GM12878 (cell line): ENCODE measurements around the gene C1orf21. TPM values are rescaled to one million over a fixed set of nuclear protein-coding genes. Genes with fewer than 3 reads are reported as not detected.

Experiments used
- ATAC-seq: fragments of 200-7000 bp; cut with Tn5 transposase; 3 replicates; pipeline ENCODE4 v1.9.1; 2020; ENCODE audit warnings: mild to moderate bottlenecking, moderate library complexity
- BruUV-seq: library from RNA; stranded (reverse); fragments of 400-500 nt; replicated peaks from 2 replicates; lab custom pipeline; 2021; lab: Mats Ljungman, UMichigan
- CTCF ChIA-PET: fragments of 300-600 bp; sonication (Branson Sonifier 250); formaldehyde crosslinking; extraction: SDS; loops from one replicate; lab custom pipeline; 2021; ENCODE audit warnings: inconsistent platforms; lab: Yijun Ruan, JAX
- POLR2A ChIA-PET: fragments of 350-600 bp; formaldehyde crosslinking; extraction: SDS; loops from one replicate; lab custom pipeline; 2021; ENCODE audit warnings: inconsistent platforms; lab: Charles Lee
- RAD21 ChIA-PET: fragments of 300-600 bp; sonication (Branson Sonifier 250); formaldehyde crosslinking; loops from one replicate; lab custom pipeline; 2023; ENCODE audit warnings: antibody characterized with exemption; ENCODE audit not compliant: unreplicated experiment; lab: Charles Lee
- SMC1A ChIA-PET: fragments of 300-600 bp; sonication (Branson Sonifier 250); formaldehyde crosslinking; loops from one replicate; lab custom pipeline; 2023; ENCODE audit not compliant: unreplicated experiment, uncharacterized antibody; lab: Charles Lee
- DNase-seq: peaks from one replicate; pipeline ENCODE4 v3.0.0-alpha.2; 2011; ENCODE audit warnings: low read depth, low spot score
- FAIRE-seq: peaks from 3 replicates; lab custom pipeline; 2011; peaks lifted over from hg19 to GRCh38; lab: Jason Lieb, UNC
- H2AFZ ChIP-seq: 2 replicates; pipeline ENCODE4 v1.6.0; 2011; ENCODE audit warnings: low read depth, low read length, control low read depth; ENCODE audit not compliant: control insufficient read depth
- H3K27ac ChIP-seq: 2 replicates; pipeline ENCODE4 v1.5.1; 2011; ENCODE audit warnings: control low read depth; ENCODE audit not compliant: control insufficient read depth, insufficient read depth
- H3K27me3 ChIP-seq, 2 experiments: replicated peaks in 1 of 2; 2 replicates each; pipeline versions ENCODE4 v1.6.0 to v1.6.1; 2011; ENCODE audit warnings: low read length in 1 of 2; ENCODE audit not compliant: control insufficient read depth in 2 of 2, insufficient read depth in 2 of 2
- H3K36me3 ChIP-seq, 2 experiments: 2 replicates each; pipeline ENCODE4 v1.5.1; 2011; ENCODE audit warnings: low read length in 1 of 2; ENCODE audit not compliant: control insufficient read depth in 2 of 2, insufficient read depth in 2 of 2
- H3K4me1 ChIP-seq: 2 replicates; pipeline ENCODE4 v1.6.1; 2011; ENCODE audit warnings: mild to moderate bottlenecking, low read length, moderate library complexity, mixed read lengths; ENCODE audit not compliant: control insufficient read depth, insufficient read depth
- H3K4me2 ChIP-seq: 2 replicates; pipeline ENCODE4 v1.6.0; 2011; ENCODE audit warnings: control low read depth; ENCODE audit not compliant: control insufficient read depth, insufficient read depth
- H3K4me3 ChIP-seq: fragments of 200-600 bp; sonication (generic); 2 replicates; pipeline ENCODE4 v1.5.1; 2016
- H3K79me2 ChIP-seq: 2 replicates; pipeline ENCODE4 v1.6.0; 2011; ENCODE audit warnings: low read length; ENCODE audit not compliant: control insufficient read depth, insufficient read depth
- H3K9ac ChIP-seq: 2 replicates; pipeline ENCODE4 v1.8.0; 2011; ENCODE audit warnings: low read length, control low read depth, mixed read lengths; ENCODE audit not compliant: control insufficient read depth, insufficient read depth
- H3K9me3 ChIP-seq: replicated peaks from 3 replicates; pipeline ENCODE4 v1.5.1; 2011; ENCODE audit warnings: mild to moderate bottlenecking, low read length; ENCODE audit not compliant: control insufficient read depth, insufficient read depth
- H4K20me1 ChIP-seq: 2 replicates; pipeline ENCODE4 v1.6.0; 2011; ENCODE audit not compliant: control insufficient read depth, insufficient read depth
- IKZF1 ChIP-seq: fragments of 450-650 bp; conservative IDR thresholded peaks from 2 replicates; pipeline ENCODE4 v1.6.1; 2017; ENCODE audit warnings: antibody characterized with exemption, mild to moderate bottlenecking
- MYB ChIP-seq: fragments of 150-350 bp; IDR thresholded peaks from 2 replicates; pipeline ENCODE4 v1.6.1; 2014; ENCODE audit warnings: mild to moderate bottlenecking, low read depth, low read length, borderline replicate concordance
- NBN ChIP-seq: fragments of 450-650 bp; IDR thresholded peaks from 2 replicates; pipeline ENCODE4 v1.6.1; 2016
- NR2C1 ChIP-seq: fragments of 450-650 bp; IDR thresholded peaks from 2 replicates; pipeline ENCODE4 v1.6.1; 2017; ENCODE audit warnings: antibody characterized with exemption, mild to moderate bottlenecking, moderate library complexity
- ZNF207 ChIP-seq: fragments of 450-650 bp; IDR thresholded peaks from 2 replicates; pipeline ENCODE4 v1.6.1; 2014; ENCODE audit warnings: antibody characterized with exemption, mild to moderate bottlenecking, borderline replicate concordance
- WGBS: methylation state at CpG from one replicate; pipeline ENCODE4 v1.1.6; 2016; ENCODE audit warnings: low lambda C conversion rate; ENCODE audit not compliant: insufficient replicate concordance, insufficient coverage; ENCODE audit errors: missing lambda C conversion rate; 5-methylcytosine and 5-hydroxymethylcytosine counted together
- in situ Hi-C: fragments of 300-500 bp; cut with MboI; formaldehyde crosslinking; loops from 9 replicates; pipeline ENCODE4 v1.14.3; 2018; ENCODE audit warnings: mixed read lengths
- intact Hi-C: fragments of 100-400 bp; cut with micrococcal nuclease; formaldehyde crosslinking; loops from one replicate; pipeline ENCODE4 v1.14.2; 2022; ENCODE audit not compliant: unreplicated experiment
- polyA plus RNA-seq, 11 experiments: library from polyadenylated mRNA; depleted of rRNA in 4 of 11; unstranded in 6 of 11; stranded (reverse) in 5 of 11; fragments of >200 nt; fragmentation: Nextera tagmentation in 4 of 11; fragmentation: Illumina TruSeq in 1 of 11; extraction: Ambion mirVana in 4 of 11; extraction: Trizol in 1 of 11; gene quantifications; 1 replicate in 1 of 11; 2 replicates in 10 of 11; pipeline versions ENCODE4 v1.2.1 to v1.2.3, GENCODE V29; 2011 to 2016; ENCODE audit warnings: inconsistent platforms in 2 of 11, missing spikeins in 2 of 11, low read depth in 1 of 11
- total RNA-seq, 4 experiments: library from RNA; depleted of rRNA in 3 of 4; stranded (reverse); fragments of >200 nt in 3 of 4; fragmentation: Illumina TruSeq in 1 of 4; extraction: Trizol in 1 of 4; gene quantifications; 2 replicates each; pipeline versions ENCODE4 v1.2.1 to v1.2.3, GENCODE V29; 2013 to 2021
- TF ChIP-seq, protein P1 (sequence below): IDR thresholded peaks from 2 replicates; pipeline ENCODE4 v1.6.1; 2012; ENCODE audit warnings: low read depth, low read length, improper control_type of control experiment
- TF ChIP-seq, protein P2 (sequence below): fragments of 450-650 bp; IDR thresholded peaks from 2 replicates; pipeline ENCODE4 v1.6.1; 2017; ENCODE audit warnings: borderline replicate concordance
- TF ChIP-seq, protein P3 (sequence below): fragments of 450-650 bp; IDR thresholded peaks from 2 replicates; pipeline ENCODE4 v1.6.1; 2017; ENCODE audit warnings: mild to moderate bottlenecking, moderate library complexity
- TF ChIP-seq, protein P4 (sequence below): fragments of 150-350 bp; IDR thresholded peaks from 2 replicates; pipeline ENCODE4 v1.6.1; 2016; ENCODE audit warnings: low read depth, low read length

The C1orf21 gene
- total and polyA plus RNA-seq, 10 of the 15 experiments (the other 5 are each of a cell fraction or from before 2014, with no cell fraction given), result 0.03 to 1.6 (median 0.17) TPM; not detected in 3

DNA sequence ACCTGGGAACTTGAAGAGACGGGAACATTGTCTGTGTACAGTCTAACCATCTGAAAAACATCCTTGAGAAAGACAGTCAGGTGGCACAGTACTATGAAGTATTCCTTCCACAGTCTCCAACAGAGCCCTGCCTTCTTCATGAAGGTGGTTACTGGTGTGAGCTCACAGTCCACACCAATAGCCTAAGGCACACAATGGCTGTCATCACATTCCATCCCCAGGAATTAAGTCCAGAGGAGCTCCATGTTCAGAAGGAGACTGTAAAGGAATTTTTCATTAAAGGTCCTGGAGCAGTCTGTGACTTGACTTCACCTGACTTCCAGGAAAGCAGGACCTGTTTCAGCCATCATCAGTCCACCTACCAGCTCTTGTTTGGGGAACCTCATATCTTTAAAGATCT, 180.2 kb downstream of the C1orf21 start:
- no peak overlapping the region for H2AFZ ChIP-seq
- no peaks in the 10 kb centered on the region for H3K79me2 ChIP-seq
- ChIA-PET SMC1A (interaction anchor here (1.0 kb wide), 1 partner anchor 480 kb away, joined by 3 read pairs; no protein-coding TSS in a partner anchor), RAD21 (interaction anchor here (0.7 kb wide), 1 partner anchor 160 kb away, joined by 3 read pairs; no protein-coding TSS in a partner anchor), POLR2A (no interaction called here), CTCF (no interaction called here)
- ATAC-seq, result no peak
- intact Hi-C loops (loop anchor here (5.0 kb wide), 1 partner anchor 490 kb away; no protein-coding TSS in a partner anchor), in situ Hi-C loops (no loop called here)
- H3K9me3 ChIP-seq, result no peaks in the 10 kb centered on the region
- H3K27me3 ChIP-seq, result no peaks in the 10 kb centered on the region; a peak in 2 of 4 replicates
- H3K4me1 ChIP-seq, result 0 out of 2 replicates have a peak, but pooled peaks cover 5% of the 10 kb centered on the region
- no peak overlapping the region for H3K9ac ChIP-seq
- H3K27ac ChIP-seq, result no peak overlapping the region
- BruUV-seq, result no TSS peak
- H3K36me3 ChIP-seq, result no peaks in the 10 kb centered on the region
- TF ChIP-seq MYB, result no peak
- TF ChIP-seq, protein P1, sequence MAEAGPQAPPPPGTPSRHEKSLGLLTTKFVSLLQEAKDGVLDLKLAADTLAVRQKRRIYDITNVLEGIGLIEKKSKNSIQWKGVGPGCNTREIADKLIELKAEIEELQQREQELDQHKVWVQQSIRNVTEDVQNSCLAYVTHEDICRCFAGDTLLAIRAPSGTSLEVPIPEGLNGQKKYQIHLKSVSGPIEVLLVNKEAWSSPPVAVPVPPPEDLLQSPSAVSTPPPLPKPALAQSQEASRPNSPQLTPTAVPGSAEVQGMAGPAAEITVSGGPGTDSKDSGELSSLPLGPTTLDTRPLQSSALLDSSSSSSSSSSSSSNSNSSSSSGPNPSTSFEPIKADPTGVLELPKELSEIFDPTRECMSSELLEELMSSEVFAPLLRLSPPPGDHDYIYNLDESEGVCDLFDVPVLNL, result no peak
- no peak for TF ChIP-seq ZNF207
- TF ChIP-seq, protein P2, sequence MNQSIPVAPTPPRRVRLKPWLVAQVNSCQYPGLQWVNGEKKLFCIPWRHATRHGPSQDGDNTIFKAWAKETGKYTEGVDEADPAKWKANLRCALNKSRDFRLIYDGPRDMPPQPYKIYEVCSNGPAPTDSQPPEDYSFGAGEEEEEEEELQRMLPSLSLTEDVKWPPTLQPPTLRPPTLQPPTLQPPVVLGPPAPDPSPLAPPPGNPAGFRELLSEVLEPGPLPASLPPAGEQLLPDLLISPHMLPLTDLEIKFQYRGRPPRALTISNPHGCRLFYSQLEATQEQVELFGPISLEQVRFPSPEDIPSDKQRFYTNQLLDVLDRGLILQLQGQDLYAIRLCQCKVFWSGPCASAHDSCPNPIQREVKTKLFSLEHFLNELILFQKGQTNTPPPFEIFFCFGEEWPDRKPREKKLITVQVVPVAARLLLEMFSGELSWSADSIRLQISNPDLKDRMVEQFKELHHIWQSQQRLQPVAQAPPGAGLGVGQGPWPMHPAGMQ, result no peak
- no peak for TF ChIP-seq NR2C1
- TF ChIP-seq, protein P3, sequence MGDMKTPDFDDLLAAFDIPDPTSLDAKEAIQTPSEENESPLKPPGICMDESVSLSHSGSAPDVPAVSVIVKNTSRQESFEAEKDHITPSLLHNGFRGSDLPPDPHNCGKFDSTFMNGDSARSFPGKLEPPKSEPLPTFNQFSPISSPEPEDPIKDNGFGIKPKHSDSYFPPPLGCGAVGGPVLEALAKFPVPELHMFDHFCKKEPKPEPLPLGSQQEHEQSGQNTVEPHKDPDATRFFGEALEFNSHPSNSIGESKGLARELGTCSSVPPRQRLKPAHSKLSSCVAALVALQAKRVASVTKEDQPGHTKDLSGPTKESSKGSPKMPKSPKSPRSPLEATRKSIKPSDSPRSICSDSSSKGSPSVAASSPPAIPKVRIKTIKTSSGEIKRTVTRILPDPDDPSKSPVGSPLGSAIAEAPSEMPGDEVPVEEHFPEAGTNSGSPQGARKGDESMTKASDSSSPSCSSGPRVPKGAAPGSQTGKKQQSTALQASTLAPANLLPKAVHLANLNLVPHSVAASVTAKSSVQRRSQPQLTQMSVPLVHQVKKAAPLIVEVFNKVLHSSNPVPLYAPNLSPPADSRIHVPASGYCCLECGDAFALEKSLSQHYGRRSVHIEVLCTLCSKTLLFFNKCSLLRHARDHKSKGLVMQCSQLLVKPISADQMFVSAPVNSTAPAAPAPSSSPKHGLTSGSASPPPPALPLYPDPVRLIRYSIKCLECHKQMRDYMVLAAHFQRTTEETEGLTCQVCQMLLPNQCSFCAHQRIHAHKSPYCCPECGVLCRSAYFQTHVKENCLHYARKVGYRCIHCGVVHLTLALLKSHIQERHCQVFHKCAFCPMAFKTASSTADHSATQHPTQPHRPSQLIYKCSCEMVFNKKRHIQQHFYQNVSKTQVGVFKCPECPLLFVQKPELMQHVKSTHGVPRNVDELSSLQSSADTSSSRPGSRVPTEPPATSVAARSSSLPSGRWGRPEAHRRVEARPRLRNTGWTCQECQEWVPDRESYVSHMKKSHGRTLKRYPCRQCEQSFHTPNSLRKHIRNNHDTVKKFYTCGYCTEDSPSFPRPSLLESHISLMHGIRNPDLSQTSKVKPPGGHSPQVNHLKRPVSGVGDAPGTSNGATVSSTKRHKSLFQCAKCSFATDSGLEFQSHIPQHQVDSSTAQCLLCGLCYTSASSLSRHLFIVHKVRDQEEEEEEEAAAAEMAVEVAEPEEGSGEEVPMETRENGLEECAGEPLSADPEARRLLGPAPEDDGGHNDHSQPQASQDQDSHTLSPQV, result no peak
- TF ChIP-seq, protein P4, sequence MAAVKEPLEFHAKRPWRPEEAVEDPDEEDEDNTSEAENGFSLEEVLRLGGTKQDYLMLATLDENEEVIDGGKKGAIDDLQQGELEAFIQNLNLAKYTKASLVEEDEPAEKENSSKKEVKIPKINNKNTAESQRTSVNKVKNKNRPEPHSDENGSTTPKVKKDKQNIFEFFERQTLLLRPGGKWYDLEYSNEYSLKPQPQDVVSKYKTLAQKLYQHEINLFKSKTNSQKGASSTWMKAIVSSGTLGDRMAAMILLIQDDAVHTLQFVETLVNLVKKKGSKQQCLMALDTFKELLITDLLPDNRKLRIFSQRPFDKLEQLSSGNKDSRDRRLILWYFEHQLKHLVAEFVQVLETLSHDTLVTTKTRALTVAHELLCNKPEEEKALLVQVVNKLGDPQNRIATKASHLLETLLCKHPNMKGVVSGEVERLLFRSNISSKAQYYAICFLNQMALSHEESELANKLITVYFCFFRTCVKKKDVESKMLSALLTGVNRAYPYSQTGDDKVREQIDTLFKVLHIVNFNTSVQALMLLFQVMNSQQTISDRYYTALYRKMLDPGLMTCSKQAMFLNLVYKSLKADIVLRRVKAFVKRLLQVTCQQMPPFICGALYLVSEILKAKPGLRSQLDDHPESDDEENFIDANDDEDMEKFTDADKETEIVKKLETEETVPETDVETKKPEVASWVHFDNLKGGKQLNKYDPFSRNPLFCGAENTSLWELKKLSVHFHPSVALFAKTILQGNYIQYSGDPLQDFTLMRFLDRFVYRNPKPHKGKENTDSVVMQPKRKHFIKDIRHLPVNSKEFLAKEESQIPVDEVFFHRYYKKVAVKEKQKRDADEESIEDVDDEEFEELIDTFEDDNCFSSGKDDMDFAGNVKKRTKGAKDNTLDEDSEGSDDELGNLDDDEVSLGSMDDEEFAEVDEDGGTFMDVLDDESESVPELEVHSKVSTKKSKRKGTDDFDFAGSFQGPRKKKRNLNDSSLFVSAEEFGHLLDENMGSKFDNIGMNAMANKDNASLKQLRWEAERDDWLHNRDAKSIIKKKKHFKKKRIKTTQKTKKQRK, result no peak
- TF ChIP-seq IKZF1, result no peak
- TF ChIP-seq NBN, result no peak
- no peak for FAIRE-seq
- no peak overlapping the region for H3K4me3 ChIP-seq
- H4K20me1 ChIP-seq, result no peaks in the 10 kb centered on the region
- DNase-seq, result no peak
- H3K4me2 ChIP-seq, result no peak overlapping the region
- WGBS, result 35% methylated on average over 1 of the region's 1 CpG
